ENCODE measurements around the gene TAF13. TPM values are rescaled to one million over a fixed set of nuclear protein-coding genes. Genes with fewer than 3 reads are reported as not detected.
"Not testable (repeated sequence)": the region's sequence is repeated elsewhere in the genome, so short reads cannot be mapped to it uniquely, and the experiment has no call there.

TAF13 gene
- total RNA-seq, 5 donors from 2014 or later (not counting 1 experiment from before 2014, with no cell fraction given) = 8.7 to 19.4 (median 9.7) TPM

GRCh38 chr1:109017719-109018118 lies 58.1 kb downstream of the TAF13 start:
- H3K4me1 Mint-ChIP-seq; H3K9me3 ChIP-seq; ATAC-seq (replicated peaks in 1 of 4); DNase-seq; H3K4me3 Mint-ChIP-seq; H3K4me3 ChIP-seq (ENCODE audit: control insufficient read depth in 1 of 2, extremely low read depth in 1 of 2, low read length in 1 of 2); H3K4me1 ChIP-seq (ENCODE audit: control insufficient read depth in 1 of 2, extremely low read depth in 1 of 2, insufficient read depth in 2 of 2, low read length in 2 of 2); H3K9me3 Mint-ChIP-seq; POLR2A ChIA-PET; H3K27me3 ChIP-seq (replicated peaks in 1 of 2; ENCODE audit: control insufficient read depth in 2 of 2, extremely low read depth in 1 of 2, insufficient read depth in 2 of 2, low read length in 1 of 2); H3K27me3 Mint-ChIP-seq; H3K27ac ChIP-seq (ENCODE audit: low read length); H3K27ac Mint-ChIP-seq: not testable (repeated sequence)
- H3K36me3 ChIP-seq (ENCODE audit: control insufficient read depth in 2 of 2, extremely low read depth in 1 of 2, insufficient read depth in 1 of 2, low read length in 1 of 2) = peaks cover 0 to 12% of the 10 kb centered on the region in 2 donors
- H3K36me3 Mint-ChIP-seq = peaks cover 47% of the 10 kb centered on the region
- CTCF ChIA-PET = interaction anchor here in 1 of 2 donors (0.6 kb wide), 1 partner anchor 965 kb away, joined by 4 read pairs; no protein-coding TSS in a partner anchor
- WGBS (ENCODE audit: insufficient coverage) = 94% methylated on average over 3 of the region's 6 CpGs

DNA sequence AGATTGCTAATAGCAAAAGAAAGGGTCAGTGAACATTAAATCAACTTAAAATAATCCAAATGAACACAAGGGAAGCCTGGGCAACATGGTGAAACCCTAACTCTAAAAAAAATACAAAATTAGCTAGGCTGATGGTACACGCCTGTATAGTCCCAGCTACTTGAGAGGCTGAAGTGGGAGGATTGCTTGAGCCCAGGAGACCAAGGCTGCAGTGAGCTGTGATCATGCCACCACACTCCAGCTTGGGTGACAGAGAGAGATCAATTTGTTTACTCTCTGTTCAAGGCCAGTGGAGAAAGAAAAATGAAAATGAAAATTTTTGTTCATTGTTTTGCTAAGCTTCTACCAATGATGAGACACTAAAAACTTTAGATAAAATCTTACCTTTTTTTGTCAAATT lies 58.7 kb downstream of the TAF13 start:
- H3K36me3 ChIP-seq (ENCODE audit: control insufficient read depth in 2 of 2, extremely low read depth in 1 of 2, insufficient read depth in 1 of 2, low read length in 1 of 2) = peaks cover 0 to 12% of the 10 kb centered on the region in 2 donors
- CTCF ChIA-PET = interaction anchor here in 1 of 2 donors (0.6 kb wide), 1 partner anchor 46 kb away, joined by 3 read pairs; no protein-coding TSS in a partner anchor
- H3K9me3 ChIP-seq = no peaks in the 10 kb centered on the region
- no peaks in the 10 kb centered on the region for H3K27me3 Mint-ChIP-seq
- no peaks in the 10 kb centered on the region for H3K27me3 ChIP-seq (replicated peaks in 1 of 2; ENCODE audit: control insufficient read depth in 2 of 2, extremely low read depth in 1 of 2, insufficient read depth in 2 of 2, low read length in 1 of 2)
- 80% methylated on average over 1 of the region's 1 CpG for WGBS (ENCODE audit: insufficient coverage)
- H3K4me1 ChIP-seq (ENCODE audit: control insufficient read depth in 1 of 2, extremely low read depth in 1 of 2, insufficient read depth in 2 of 2, low read length in 2 of 2) = no peaks in the 10 kb centered on the region
- H3K4me1 Mint-ChIP-seq = no peaks in the 10 kb centered on the region
- H3K9me3 Mint-ChIP-seq = peaks cover 0 to 10% (median 0%) of the 10 kb centered on the region in 3 donors
- H3K4me3 ChIP-seq (ENCODE audit: control insufficient read depth in 1 of 2, extremely low read depth in 1 of 2, low read length in 1 of 2) = no peak overlapping the region
- H3K4me3 Mint-ChIP-seq = no peak overlapping the region
- DNase-seq = no peak
- H3K36me3 Mint-ChIP-seq = peaks cover 45% of the 10 kb centered on the region
- POLR2A ChIA-PET = no interaction called here
- ATAC-seq (replicated peaks in 1 of 4) = no peak
- no peak overlapping the region for H3K27ac ChIP-seq (ENCODE audit: low read length)
- H3K27ac Mint-ChIP-seq = no peak overlapping the region

Other genes with a start within 250 kb of the TAF13 start
- not detected for gene AKNAD1, start 218.9 kb downstream of the TAF13 start, total RNA-seq
- gene GPSM2, start 199.0 kb downstream of the TAF13 start, total RNA-seq = 1 to 10 TPM; 1.6 to 2.4 (median 2.0) TPM
- gene CLCC1, start 112.5 kb downstream of the TAF13 start, total RNA-seq = 10 to 100 TPM; 14.3 to 33.3 (median 22.4) TPM
- 10 to 100 TPM; 13.6 to 18.2 (median 17.9) TPM for gene WDR47, start 33.9 kb downstream of the TAF13 start, total RNA-seq
- 10 to 100 TPM; 33.2 to 55.1 (median 37.1) TPM for gene TMEM167B, start 14.8 kb upstream of the TAF13 start, total RNA-seq
- 10 to 100 TPM in 4 of 5 donors, 1 to 10 TPM in 1; 8.1 to 21.4 (median 16.1) TPM for gene ELAPOR1, start 38.1 kb upstream of the TAF13 start, total RNA-seq
- gene SARS1, start 137.9 kb upstream of the TAF13 start, total RNA-seq = 100 to 1,000 TPM; 106 to 192 (median 173) TPM
- 1 to 10 TPM; 4.1 to 5.3 (median 4.7) TPM for gene CELSR2, start 173.5 kb upstream of the TAF13 start, total RNA-seq
- gene PSRC1, start 207.1 kb upstream of the TAF13 start, total RNA-seq = 1 to 10 TPM in 2 of 5 donors, under 1 TPM in 3; 0.35 to 1.6 (median 0.72) TPM
- not detected for gene MYBPHL, start 231.0 kb upstream of the TAF13 start, total RNA-seq

Measured in T-cell (primary cell).